Mesendoderm (in vitro differentiated cells): ENCODE measurements around the gene ZBTB40.

Experiments used
- DNase-seq: peaks from one replicate; pipeline ENCODE4 v3.0.0; 2013
- H2AK5ac ChIP-seq: 2 replicates; pipeline ENCODE4 v1.6.1; 2013; ENCODE audit warnings: low read length, inconsistent platforms
- H2BK120ac ChIP-seq: 2 replicates; pipeline ENCODE4 v1.6.1; 2013; ENCODE audit warnings: low read depth, mild to moderate bottlenecking, low read length, moderate library complexity, mixed read lengths
- H2BK15ac ChIP-seq: replicated peaks from 2 replicates; pipeline ENCODE4 v1.6.1; 2013; ENCODE audit warnings: low read depth, mild to moderate bottlenecking, moderate library complexity
- H2BK5ac ChIP-seq: 2 replicates; pipeline ENCODE4 v1.6.1; 2013; ENCODE audit warnings: low read length, inconsistent platforms
- H3K18ac ChIP-seq: 2 replicates; pipeline ENCODE4 v1.6.1; 2013; ENCODE audit warnings: mild to moderate bottlenecking, low read length, mixed read lengths
- H3K23ac ChIP-seq: one replicate; pipeline ENCODE4 v1.6.1; 2013; ENCODE audit warnings: low read length
- H3K27ac ChIP-seq: 2 replicates; pipeline ENCODE4 v1.5.1; 2013; ENCODE audit warnings: low read depth, mild to moderate bottlenecking, inconsistent platforms, low read length, moderate library complexity
- H3K27me3 ChIP-seq: 2 replicates; pipeline ENCODE4 v1.6.1; 2013; ENCODE audit warnings: low read length, control low read depth, mild to moderate bottlenecking, inconsistent platforms; ENCODE audit not compliant: insufficient read depth, poor library complexity
- H3K36me3 ChIP-seq: 2 replicates; pipeline ENCODE4 v1.6.1; 2013; ENCODE audit warnings: low read length, inconsistent platforms; ENCODE audit not compliant: control insufficient read depth, insufficient read depth
- H3K4ac ChIP-seq: one replicate; pipeline ENCODE4 v1.6.1; 2013; ENCODE audit warnings: low read depth, mild to moderate bottlenecking, low read length, moderate library complexity
- H3K4me1 ChIP-seq: 2 replicates; pipeline ENCODE4 v1.6.1; 2013; ENCODE audit warnings: low read depth, low read length, inconsistent platforms; ENCODE audit not compliant: control insufficient read depth
- H3K4me2 ChIP-seq: 2 replicates; pipeline ENCODE4 v1.6.1; 2013; ENCODE audit warnings: low read length
- H3K4me3 ChIP-seq: 2 replicates; pipeline ENCODE4 v1.5.1; 2013; ENCODE audit warnings: mild to moderate bottlenecking, low read length
- H3K56ac ChIP-seq: one replicate; pipeline ENCODE4 v1.6.1; 2013; ENCODE audit warnings: low read length
- H3K79me1 ChIP-seq: 2 replicates; pipeline ENCODE4 v1.6.1; 2013; ENCODE audit warnings: low read length, inconsistent platforms
- H3K79me2 ChIP-seq: 2 replicates; pipeline ENCODE4 v1.6.1; 2013; ENCODE audit warnings: mild to moderate bottlenecking, low read length; ENCODE audit not compliant: control insufficient read depth, insufficient read depth
- H3K9ac ChIP-seq: 2 replicates; pipeline ENCODE4 v1.6.1; 2013; ENCODE audit warnings: low read length, inconsistent platforms
- H4K5ac ChIP-seq: one replicate; pipeline ENCODE4 v1.6.1; 2013; ENCODE audit warnings: low read length
- H4K8ac ChIP-seq: one replicate; pipeline ENCODE4 v1.6.1; 2013; ENCODE audit warnings: low read depth, mild to moderate bottlenecking, control low read depth, low read length, moderate library complexity
- WGBS: extraction: QIAGEN DNeasy Blood & Tissue Kit; methylation state at CpG from one replicate; pipeline ENCODE4 v1.1.7; 2013; ENCODE audit warnings: low lambda C conversion rate, missing lambda C conversion rate; ENCODE audit not compliant: insufficient coverage; ENCODE audit errors: extremely low coverage; 5-methylcytosine and 5-hydroxymethylcytosine counted together

The ZBTB40 gene

DNA sequence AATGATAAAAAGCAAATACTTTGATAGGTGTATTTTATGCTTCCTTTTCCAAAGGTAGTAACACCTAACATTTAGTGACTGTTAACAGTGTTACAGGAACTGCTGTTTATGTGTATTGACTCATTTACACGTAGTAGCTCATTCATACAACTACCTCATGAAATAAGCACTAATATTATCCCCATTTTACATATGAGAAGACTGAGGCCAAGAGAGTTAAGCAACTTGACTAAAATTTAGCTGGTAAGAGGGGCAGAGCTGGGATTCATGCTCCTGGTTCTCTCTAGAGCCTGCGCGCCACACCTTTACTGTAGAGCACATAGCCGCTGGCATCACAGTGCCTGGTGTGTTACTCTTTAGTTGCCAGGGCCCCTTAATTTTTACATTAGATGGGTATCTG is 11.3 kb downstream of the ZBTB40 start:
- peaks cover 11% of the 10 kb centered on the region for H3K79me2 ChIP-seq
- H3K18ac ChIP-seq: no peak overlapping the region
- H3K56ac ChIP-seq: no peak overlapping the region
- no peaks in the 10 kb centered on the region for H3K36me3 ChIP-seq
- H3K27me3 ChIP-seq: no peaks in the 10 kb centered on the region
- H3K4me2 ChIP-seq: no peak overlapping the region
- H3K4me3 ChIP-seq: no peak overlapping the region
- DNase-seq: no peak
- no peak overlapping the region for H3K23ac ChIP-seq
- no peak overlapping the region for H4K5ac ChIP-seq
- no peak overlapping the region for H4K8ac ChIP-seq
- H3K4me1 ChIP-seq: no peaks in the 10 kb centered on the region
- H2BK5ac ChIP-seq: no peak overlapping the region
- no CpG with 5 or more reads among the region's 4 CpGs for WGBS
- H3K9ac ChIP-seq: no peak overlapping the region
- H3K27ac ChIP-seq: no peak overlapping the region
- H2AK5ac ChIP-seq: no peak overlapping the region
- H2BK15ac ChIP-seq: no peak overlapping the region
- peaks cover 5% of the 10 kb centered on the region for H3K79me1 ChIP-seq
- H3K4ac ChIP-seq: no peak overlapping the region
- no peak overlapping the region for H2BK120ac ChIP-seq

DNA sequence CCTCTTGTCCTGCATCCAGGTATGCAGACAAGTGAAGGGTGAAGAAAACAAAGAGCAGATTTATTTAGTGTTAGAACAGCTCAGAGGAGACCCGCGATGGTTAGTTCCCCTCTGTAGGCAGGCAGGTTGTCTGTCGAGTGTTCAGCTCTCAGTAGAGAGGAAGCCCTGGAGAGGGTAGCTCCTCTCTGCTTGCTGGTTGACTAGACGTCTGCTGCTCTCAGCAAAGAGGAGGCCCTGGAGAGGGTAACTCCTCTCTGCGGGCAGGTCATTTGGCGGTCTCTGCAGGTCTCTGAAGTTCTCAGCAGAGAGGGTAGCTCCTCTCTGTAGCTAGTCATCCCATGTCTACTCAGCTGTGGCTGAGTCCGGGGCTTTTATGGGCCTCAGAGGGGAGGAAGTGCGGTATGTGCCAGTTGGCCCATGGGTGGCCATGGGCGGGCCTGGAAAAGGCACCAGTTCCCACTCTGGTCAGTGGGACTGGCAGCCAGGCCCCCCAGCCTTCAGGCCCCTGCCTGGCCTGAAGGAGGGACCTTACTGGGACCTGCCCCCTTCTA is 13.4 kb downstream of the ZBTB40 start:
- Histone ChIP-seq H3K27ac (no peak overlapping the region), H2BK15ac (no peak overlapping the region), H3K4me3 (no peak overlapping the region), H3K27me3 (no peaks in the 10 kb centered on the region), H2BK5ac (no peak overlapping the region), H4K5ac (no peak overlapping the region), H3K23ac (no peak overlapping the region), H3K18ac (no peak overlapping the region), H3K36me3 (no peaks in the 10 kb centered on the region), H4K8ac (no peak overlapping the region), H3K4me1 (no peaks in the 10 kb centered on the region), H3K4ac (no peak overlapping the region), H3K56ac (no peak overlapping the region), H2BK120ac (no peak overlapping the region), H3K4me2 (no peak overlapping the region), H3K79me1 (peaks cover 5% of the 10 kb centered on the region), H3K9ac (no peak overlapping the region), H2AK5ac (no peak overlapping the region), H3K79me2 (peaks cover 7% of the 10 kb centered on the region)
- peak; percentile 23 for DNase-seq
- WGBS: no CpG with 5 or more reads among the region's 9 CpGs

DNA sequence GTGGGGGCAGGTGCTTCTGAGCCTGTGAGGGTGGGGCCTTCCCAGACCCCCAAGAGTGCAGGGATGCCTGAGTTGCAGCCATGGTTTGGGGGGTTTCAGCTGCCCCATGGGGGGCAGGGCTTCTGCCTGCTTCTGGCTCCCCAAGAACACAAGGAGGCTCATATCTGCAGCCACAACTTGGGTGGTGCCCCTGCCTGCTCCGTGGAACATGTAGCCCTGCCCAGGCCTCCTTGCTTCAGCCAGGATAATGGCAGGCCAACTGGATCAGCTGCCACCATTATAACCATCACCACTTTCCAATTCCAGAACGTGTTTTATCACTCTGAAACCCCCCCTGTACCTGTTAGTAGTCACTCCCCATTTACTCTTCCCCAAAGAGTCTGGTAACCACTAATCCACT is 14.0 kb downstream of the ZBTB40 start:
- H2BK120ac ChIP-seq: no peak overlapping the region
- no peak overlapping the region for H4K8ac ChIP-seq
- H3K56ac ChIP-seq: no peak overlapping the region
- H2BK15ac ChIP-seq: no peak overlapping the region
- H3K4me2 ChIP-seq: no peak overlapping the region
- H3K36me3 ChIP-seq: no peaks in the 10 kb centered on the region
- DNase-seq: no peak
- H3K23ac ChIP-seq: no peak overlapping the region
- H3K79me2 ChIP-seq: peaks cover 7% of the 10 kb centered on the region
- no CpG with 5 or more reads among the region's 2 CpGs for WGBS
- no peak overlapping the region for H2AK5ac ChIP-seq
- no peak overlapping the region for H4K5ac ChIP-seq
- H3K4me1 ChIP-seq: no peaks in the 10 kb centered on the region
- H3K27me3 ChIP-seq: no peaks in the 10 kb centered on the region
- H3K4ac ChIP-seq: no peak overlapping the region
- no peak overlapping the region for H3K27ac ChIP-seq
- H3K79me1 ChIP-seq: peaks cover 5% of the 10 kb centered on the region
- no peak overlapping the region for H3K18ac ChIP-seq
- H2BK5ac ChIP-seq: no peak overlapping the region
- H3K4me3 ChIP-seq: no peak overlapping the region
- H3K9ac ChIP-seq: no peak overlapping the region

DNA sequence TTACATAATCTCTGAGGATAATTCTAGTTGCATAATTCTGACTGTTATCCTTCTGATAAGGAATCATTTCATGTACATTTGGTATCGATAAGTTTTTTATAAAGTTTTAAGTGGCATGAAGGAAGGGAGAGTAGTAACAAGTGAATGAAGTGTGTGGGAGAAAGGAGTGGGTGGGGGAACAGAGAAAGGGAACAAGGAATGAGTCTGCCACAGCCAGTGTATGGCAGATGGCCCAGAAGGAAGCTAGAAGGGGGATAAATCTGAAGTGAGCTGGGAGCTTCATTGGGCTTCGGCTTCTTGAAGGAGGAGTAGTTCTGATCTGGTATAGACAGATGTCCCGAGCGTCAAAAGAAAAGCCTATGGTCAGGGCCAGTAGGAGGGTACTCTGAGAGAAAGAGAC is 18.6 kb downstream of the ZBTB40 start:
- H3K18ac ChIP-seq: no peak overlapping the region
- no peak overlapping the region for H3K27ac ChIP-seq
- no peak overlapping the region for H2BK5ac ChIP-seq
- no peaks in the 10 kb centered on the region for H3K36me3 ChIP-seq
- WGBS: no CpG with 5 or more reads among the region's 4 CpGs
- H3K4me3 ChIP-seq: no peak overlapping the region
- H3K4me1 ChIP-seq: no peaks in the 10 kb centered on the region
- no peak overlapping the region for H3K23ac ChIP-seq
- no peak overlapping the region for H2AK5ac ChIP-seq
- H4K8ac ChIP-seq: no peak overlapping the region
- peaks cover 6% of the 10 kb centered on the region for H3K79me1 ChIP-seq
- H3K79me2 ChIP-seq: peaks cover 5% of the 10 kb centered on the region
- H3K27me3 ChIP-seq: no peaks in the 10 kb centered on the region
- H3K4me2 ChIP-seq: no peak overlapping the region
- no peak for DNase-seq
- H3K56ac ChIP-seq: no peak overlapping the region
- no peak overlapping the region for H2BK120ac ChIP-seq
- H3K4ac ChIP-seq: no peak overlapping the region
- no peak overlapping the region for H4K5ac ChIP-seq
- H3K9ac ChIP-seq: no peak overlapping the region
- no peak overlapping the region for H2BK15ac ChIP-seq

GRCh38 chr1:22471078-22471477 is 19.4 kb downstream of the ZBTB40 start:
- no peak overlapping the region for H2AK5ac ChIP-seq
- H3K9ac ChIP-seq: no peak overlapping the region
- no CpG with 5 or more reads among the region's 2 CpGs for WGBS
- H3K4me3 ChIP-seq: no peak overlapping the region
- no peak overlapping the region for H2BK5ac ChIP-seq
- H3K23ac ChIP-seq: no peak overlapping the region
- H4K5ac ChIP-seq: no peak overlapping the region
- H3K18ac ChIP-seq: no peak overlapping the region
- H3K36me3 ChIP-seq: no peaks in the 10 kb centered on the region
- no peaks in the 10 kb centered on the region for H3K4me1 ChIP-seq
- no peak overlapping the region for H3K27ac ChIP-seq
- H3K4ac ChIP-seq: no peak overlapping the region
- H3K4me2 ChIP-seq: no peak overlapping the region
- no peak overlapping the region for H3K56ac ChIP-seq
- peaks cover 5% of the 10 kb centered on the region for H3K79me2 ChIP-seq
- no peak for DNase-seq
- no peak overlapping the region for H4K8ac ChIP-seq
- H3K79me1 ChIP-seq: peaks cover 6% of the 10 kb centered on the region
- H2BK15ac ChIP-seq: no peak overlapping the region
- H2BK120ac ChIP-seq: no peak overlapping the region
- no peaks in the 10 kb centered on the region for H3K27me3 ChIP-seq

- Histone ChIP-seq H3K27ac (no peak overlapping the region), H3K9ac (no peak overlapping the region), H3K18ac (no peak overlapping the region), H3K4me1 (no peaks in the 10 kb centered on the region), H2AK5ac (no peak overlapping the region), H3K56ac (no peak overlapping the region), H3K79me2 (peaks cover 3% of the 10 kb centered on the region), H3K79me1 (peaks cover 6% of the 10 kb centered on the region), H3K36me3 (no peaks in the 10 kb centered on the region), H3K4me2 (no peak overlapping the region), H3K23ac (no peak overlapping the region), H3K4me3 (no peak overlapping the region), H4K5ac (no peak overlapping the region), H4K8ac (no peak overlapping the region), H2BK5ac (no peak overlapping the region), H2BK120ac (no peak overlapping the region), H3K4ac (no peak overlapping the region), H2BK15ac (no peak overlapping the region), H3K27me3 (no peaks in the 10 kb centered on the region)
- WGBS: no CpG with 5 or more reads among the region's 7 CpGs
- DNase-seq: no peak
Observed at GRCh38 chr1:22471610-22472009, 20.0 kb downstream of the ZBTB40 start.
